Measurements from ENCODE around the gene PDIA3.
"Not testable (repeated sequence)": the region's sequence is repeated elsewhere in the genome, so short reads cannot be mapped to it uniquely, and the experiment has no call there.

The PDIA3 gene

DNA sequence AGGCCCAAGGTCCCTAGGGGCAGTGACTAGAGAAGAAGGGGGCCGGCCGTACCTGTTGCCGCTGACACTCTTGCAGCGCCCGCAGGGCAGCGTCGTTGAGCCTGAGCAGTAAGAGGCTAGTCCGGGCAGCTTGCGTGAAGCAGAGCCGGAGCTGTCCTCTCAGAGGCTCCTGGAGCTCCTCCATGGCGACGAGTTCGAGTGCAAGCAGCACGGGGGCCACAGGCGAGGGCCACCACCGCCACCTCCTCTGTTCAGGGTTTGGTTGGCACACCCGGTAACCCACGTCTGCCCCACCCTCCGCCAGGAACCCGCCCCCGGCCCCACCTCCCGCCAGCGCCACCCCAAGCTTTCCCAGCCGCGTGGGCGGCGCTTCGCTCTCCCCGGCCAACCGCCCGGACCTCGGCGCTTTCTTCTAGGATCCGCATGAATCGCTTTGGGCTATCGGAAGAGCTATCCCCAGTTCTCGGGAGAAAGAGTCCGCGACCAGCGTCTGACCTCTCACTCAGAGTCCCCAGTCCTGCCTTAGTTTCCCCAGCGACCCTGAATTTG lies 30.6 kb downstream of the PDIA3 start, which contains the start of gene ELL3:
ELL3 (minus strand) TSS at position 249 of the 549 bp plus-strand sequence; CDS start at position 184, 65 bp downstream.
- peak; percentile 71 for DNase-seq

DNA sequence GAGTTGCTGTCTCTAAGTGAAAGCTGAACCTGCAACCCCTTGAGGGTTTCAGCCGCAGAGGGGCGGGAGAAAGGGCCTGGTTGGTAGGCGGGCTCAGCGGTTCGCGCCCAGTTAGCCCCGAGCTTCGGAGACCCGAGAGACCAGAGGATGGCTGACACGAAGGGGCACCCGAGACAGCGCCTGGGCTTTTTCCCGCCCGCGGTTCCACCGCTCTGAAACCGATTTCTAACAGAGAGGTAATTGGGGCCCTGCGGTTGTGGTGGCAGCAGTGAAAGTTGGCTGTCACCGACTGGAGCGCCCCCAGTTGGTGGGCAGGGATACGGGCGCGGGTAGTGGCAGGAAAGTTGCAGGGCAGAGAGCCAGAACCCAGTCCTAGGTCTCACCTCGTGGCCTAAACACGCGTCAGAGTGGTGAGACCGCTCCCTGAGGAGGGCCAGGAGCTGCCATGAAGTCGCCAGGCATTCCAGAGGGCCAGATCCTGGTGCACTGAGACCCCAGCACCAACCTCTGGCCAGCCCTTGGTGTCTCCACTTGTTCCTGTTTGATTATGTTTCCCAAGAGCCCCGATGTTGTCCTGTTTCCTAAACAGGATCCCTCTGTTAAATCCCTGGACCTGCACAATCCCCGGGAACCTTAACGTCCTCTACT lies 31.2 kb downstream of the PDIA3 start:
- peak; percentile 72 for DNase-seq

DNA sequence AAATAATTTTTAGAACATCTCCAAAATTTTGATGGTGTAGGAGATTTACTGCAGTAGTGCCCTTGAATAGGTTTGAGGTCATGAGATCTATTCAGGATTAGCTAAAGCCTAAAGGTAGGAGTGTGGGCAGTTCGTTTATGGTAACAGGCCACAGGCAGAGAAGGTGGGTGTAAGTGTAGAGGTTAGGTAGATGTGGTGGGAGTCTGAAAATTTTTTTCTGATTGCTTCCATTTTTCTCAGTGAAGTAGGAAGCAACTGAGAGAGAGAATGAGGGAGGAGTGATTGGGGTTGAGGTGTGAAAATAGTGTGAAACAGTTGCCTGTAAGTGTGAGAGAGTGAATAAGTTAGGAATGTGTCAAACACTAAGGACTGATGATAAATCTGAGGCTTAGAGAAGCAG lies 32.8 kb downstream of the PDIA3 start:
- no peak for DNase-seq

DNA sequence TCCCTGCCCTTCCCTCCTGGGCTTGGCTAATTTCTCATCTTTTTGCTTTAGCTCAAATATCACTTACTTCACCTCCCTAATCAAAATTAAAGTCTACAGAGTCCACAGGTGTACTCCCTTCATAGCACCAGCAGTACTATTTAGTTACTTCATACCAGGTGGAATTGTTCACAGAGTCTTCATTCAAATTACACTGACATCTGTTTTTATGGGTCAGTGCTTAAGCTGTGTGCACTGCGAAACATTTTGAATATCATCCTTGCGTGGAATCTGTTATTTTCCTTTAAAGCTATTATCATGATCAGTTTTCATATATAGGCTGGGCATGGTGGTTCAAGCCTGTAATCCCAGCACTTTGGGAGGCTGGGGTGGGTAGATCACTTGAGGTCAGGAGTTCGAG lies 43.2 kb downstream of the PDIA3 start:
- no peak for DNase-seq

DNA sequence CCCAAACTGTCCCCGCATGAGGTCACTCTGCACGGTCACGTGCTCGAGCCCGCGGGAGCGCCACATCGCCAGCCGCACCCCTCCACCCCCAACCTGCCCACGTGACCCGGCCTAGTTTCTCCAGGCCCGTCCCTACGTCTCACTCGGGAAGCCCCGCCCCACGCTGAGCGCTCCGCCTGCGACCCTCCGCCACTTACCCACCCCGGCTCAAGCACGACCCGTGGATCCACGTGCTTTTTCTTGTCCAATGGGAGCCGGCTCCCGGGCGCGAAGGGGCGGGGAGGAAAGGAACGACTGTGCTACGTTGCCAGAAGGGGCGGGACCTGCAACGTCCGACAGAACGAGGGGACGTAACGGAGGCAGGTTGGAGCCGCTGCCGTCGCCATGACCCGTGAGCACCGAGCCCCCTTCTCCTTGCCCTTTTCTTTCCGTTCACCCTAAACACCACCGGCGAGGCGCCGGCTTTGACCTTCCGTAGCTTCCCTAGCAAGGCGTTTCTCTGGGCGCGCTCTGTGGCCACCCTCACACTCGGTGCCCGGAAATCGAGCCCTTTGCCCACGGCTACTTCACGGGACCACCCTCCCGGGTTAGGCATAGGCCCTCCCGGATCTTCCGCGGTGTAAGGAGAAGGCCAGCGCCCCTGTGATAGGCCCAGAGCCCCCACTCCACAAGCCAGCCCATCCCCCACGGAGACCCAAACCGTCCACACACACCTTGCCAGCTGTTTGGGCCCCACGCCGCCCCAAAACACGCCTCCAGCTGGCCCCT lies 45.9 kb downstream of the PDIA3 start, which contains the start of gene SERF2:
SERF2 (plus strand) TSS at position 328 of the 768 bp plus-strand sequence; CDS start at position 385, 57 bp downstream.
- DNase-seq: peak; percentile 99

DNA sequence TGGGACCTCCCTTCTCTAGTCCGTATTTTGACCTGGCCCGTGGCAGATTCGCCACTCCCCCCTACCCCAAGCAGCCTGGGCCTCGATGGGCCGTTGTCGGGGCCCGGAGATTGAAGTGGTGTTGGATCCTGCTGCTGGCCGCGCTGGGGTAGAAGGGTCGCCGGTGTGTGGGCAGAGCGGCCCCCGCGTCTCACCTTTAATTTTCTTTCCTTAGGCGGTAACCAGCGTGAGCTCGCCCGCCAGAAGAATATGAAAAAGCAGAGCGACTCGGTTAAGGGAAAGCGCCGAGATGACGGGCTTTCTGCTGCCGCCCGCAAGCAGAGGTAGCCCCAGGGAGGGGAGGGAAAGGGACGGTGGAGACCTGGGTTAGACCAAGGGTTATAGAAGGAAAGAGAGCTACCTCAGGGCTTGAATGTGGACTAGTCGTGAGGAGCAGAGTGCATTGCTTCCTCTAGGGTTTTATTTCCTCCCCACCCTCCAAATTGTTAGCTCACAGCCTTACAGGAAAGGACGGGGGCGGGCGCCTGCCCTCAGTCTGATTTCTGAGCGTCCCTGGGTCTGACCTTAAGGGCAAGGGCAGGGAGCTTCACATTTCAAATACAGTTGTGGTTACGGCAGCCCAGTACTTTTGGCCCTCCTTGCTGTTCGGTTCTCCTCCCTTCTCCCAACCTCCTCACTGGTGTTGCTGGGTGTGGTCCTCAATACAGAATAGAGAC lies 46.7 kb downstream of the PDIA3 start:
- DNase-seq: no peak

DNA sequence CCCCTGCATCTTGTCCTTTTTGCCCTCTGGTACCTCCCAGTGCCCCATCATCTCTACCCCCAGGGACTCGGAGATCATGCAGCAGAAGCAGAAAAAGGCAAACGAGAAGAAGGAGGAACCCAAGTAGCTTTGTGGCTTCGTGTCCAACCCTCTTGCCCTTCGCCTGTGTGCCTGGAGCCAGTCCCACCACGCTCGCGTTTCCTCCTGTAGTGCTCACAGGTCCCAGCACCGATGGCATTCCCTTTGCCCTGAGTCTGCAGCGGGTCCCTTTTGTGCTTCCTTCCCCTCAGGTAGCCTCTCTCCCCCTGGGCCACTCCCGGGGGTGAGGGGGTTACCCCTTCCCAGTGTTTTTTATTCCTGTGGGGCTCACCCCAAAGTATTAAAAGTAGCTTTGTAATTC lies 47.4 kb downstream of the PDIA3 start:
- DNase-seq: no peak

DNA sequence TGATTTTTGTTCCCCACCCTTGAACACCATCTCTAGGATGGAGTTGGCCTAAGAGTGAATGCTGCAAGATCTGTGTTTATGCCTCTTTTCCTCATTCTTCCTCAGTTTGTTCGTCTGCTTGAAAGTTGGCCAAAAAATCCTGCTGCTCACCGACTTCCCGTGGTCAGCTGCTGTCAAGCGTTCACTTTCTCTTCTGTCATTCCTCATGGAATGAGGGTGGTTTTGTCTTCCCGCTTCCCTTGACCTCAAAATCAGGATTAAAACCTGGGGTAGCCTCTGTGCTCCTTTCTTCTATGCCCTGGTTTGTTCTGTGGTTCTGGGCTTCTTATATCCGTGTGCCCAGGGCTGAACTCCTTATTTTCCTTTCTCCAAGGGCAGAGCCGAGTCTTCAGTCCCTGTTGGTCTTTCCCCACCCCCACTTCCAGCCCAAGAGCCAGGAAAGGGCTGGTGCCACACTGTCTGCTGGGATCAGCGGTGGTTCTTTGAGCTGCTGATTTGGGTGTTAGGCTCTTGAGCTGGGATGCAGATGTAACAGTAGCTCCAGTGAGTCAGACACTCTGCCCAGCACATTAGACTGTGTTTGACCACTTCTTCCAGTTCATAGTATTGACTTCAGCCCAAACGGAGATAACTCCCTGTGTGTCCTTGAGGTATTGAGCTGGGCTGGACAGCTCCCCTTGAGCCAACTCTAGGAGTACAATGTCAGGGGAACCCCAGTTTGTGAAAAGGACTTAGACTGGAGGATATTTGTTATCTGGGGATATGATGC lies 48.2 kb downstream of the PDIA3 start:
- no peak for DNase-seq

DNA sequence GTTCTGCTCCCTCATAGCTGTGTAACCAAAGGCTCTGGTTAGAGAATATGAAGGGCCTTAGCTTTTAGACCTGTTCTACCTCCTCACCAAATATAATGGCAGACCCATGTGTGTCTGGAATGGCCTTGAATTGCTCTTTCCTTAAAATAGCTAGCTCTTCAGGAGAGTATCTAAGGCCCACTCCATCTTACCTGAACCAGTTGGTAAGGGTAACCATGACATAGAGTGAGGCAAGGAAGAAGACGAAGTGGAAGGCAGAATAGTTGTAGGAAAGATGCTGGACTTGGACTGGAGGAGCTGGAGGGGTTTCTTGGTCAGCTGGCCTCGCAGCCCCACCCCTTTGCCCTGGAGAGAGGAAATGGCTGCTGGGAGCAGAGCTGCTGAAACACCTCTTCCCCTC lies 49.0 kb downstream of the PDIA3 start:
- DNase-seq: no peak

DNA sequence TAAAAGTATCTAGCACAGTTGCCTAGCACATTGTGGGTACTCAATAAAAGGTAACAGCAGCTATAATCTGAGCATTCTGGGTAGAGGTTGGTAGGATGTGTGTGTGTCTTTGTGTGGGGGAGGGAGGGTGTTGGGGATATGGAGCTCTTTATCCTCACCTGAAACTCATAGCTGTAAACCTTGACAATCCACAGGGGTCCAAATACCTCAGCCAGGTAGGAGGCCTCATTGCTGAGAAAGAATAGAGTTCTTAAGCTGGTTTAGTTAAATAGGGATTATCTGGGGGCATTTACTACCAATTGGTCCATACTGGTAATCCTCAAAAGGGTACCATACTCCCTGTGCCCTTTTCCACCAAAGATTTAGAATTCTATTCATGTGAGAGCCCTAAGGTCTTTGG lies 49.8 kb downstream of the PDIA3 start:
- DNase-seq: no peak

DNA sequence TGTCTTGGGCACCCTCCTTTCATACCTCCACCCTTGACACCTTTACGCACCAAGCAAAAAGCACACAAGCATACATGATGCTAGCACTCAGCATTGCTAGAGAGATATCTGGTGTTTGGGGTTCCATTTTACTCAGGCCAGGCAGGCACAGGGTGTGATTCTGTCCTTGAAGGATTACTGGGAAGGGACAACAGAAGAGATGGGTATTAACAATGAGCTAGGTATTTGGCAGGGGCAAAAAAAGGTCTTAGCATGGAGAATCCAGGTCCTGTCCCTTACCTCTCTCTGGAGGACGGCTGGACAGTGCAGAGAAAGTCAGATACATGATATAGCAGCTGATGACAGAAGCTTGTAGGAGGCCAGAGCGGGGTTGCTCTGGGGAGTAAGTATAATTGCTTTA lies 50.3 kb downstream of the PDIA3 start:
- DNase-seq: no peak

DNA sequence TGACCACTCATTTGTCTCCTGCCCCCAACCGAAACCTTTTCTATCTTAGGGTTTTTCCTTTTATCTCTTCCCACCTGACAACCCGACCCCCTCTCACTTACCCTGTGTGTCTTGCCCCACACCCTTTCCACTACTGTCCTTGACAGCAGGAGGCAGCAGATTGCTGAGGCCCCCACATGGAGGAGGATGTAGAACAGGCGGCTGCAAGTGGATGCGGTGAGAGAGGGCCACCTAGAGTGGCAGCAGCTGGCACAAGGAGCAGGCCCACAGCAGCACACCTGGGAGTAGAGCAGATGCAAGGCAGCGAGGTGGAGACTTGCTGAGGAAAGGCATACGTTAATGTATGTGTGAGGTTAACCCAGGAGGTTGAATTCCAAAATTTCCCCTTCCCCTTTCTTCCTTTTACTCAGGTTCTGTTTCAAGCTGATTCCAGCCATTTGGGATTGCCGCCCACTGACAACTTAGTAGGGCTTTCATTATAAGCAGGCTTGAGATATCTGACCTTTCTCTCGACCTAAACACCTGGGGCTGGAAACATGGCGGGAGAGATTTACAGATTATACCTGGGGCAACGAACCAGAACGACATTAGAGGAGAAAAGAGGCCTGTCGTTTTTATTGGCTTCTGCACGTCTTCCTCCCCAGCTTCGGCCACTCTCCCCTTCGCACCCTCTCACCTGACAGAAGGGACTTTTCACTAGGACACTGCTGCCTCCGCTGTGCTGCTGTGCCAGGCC lies 53.1 kb downstream of the PDIA3 start:
- DNase-seq: no peak

DNA sequence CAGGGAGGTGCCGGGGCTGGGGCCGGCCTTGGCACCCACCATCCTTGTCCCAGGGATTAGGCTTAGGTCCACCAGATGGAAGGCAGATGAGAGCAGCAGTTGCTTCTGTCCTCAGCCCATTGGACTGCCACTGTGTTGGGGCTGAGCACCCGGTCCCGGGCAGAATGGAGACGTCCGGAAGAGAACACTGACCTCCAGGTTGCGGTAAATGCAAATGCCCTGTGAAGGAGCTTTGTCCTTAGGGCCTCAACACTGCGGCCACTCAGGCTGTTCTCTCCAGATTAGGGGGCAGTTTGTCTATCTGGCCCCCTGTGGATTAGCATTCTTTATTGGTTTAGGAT lies 53.7 kb downstream of the PDIA3 start, which contains the start of gene SERINC4:
SERINC4 (minus strand) TSS at position 276 of the 341 bp plus-strand sequence; CDS start at position 42, 234 bp downstream.
- no peak for DNase-seq

DNA sequence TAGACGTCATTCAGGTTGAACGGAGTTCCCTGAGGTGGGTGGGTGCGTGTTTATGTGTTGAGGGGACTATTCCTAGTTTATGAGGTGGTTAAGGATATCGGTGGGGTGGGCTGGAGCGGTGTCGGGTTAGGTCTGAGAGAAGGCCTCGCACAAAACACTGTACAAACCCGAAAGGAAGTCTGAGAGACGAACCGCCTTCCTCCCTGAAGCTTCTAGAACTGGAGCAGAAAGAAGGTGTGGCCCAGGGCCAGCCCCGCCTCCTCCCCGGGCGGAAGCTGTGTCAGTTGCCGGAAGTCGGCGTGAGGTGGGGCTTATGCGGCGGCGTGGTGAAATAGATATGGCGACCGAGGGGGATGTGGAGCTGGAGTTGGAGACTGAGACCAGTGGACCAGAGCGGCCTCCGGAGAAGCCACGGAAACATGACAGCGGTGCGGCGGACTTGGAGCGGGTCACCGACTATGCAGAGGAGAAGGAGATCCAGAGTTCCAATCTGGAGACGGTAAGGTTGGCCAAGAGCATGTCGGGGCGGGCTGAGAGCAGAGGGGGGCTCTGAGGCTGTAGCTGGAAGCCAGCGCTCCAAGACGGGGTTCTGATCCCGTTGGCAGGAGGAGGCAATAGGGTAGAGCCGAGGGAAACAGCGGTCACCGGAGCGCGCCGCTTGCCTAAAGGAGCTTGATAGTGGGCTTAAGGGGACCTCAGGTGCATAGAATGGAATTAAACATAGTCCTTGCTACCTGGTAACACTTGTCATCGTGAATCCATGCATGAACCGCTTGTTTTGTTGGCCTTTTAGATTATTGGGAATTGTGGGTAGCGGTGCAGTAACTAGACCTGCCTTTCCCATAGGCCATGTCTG lies 54.3 kb downstream of the PDIA3 start, which contains the start of gene HYPK:
HYPK (plus strand) TSS at position 314 of the 856 bp plus-strand sequence; CDS start at position 338, 24 bp downstream.
- DNase-seq: peak; percentile 89

DNA sequence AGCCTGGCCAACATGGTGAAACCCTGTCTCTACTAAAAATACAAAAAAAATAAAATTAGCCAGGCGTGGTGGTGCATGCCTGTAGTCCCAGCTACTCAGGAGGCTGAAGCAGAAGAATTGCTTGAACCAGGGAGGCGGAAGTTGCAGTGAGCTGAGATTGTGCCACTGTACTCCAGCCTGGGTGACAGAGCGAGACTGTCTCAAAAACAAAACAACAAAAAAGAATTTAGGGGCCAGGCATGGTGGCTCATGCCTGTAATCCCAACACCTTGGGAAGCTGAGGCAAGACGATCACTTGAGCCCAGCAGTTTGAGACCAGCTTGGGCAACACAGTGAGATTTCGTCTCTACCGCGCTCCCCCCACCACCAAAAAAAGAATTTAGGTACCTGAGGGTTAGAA lies 56.4 kb downstream of the PDIA3 start:
- DNase-seq: not testable (repeated sequence)

DNA sequence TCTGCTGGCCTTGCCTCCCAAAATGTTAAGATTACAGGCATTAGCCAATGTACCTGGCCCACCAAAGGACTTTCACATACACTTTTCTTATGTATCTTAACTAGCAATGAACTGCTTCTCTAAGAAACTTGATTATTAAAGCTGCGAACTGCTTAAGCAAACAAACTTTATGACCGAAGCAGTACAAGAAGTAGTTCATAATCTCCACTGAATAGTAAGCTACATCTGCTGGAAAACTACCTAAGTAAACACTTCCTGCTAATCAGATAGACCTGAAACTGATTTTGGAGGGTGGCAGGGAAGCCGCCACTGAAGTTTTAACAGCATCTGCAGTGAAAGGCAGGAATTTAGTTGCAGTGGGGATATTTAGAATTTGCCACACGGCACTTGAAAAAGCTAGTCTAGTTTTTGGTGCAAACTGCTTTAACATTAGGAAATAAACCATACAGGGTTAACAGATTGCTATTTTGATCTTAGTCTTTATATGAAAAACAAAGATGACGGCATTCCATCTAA lies 62.3 kb downstream of the PDIA3 start:
- DNase-seq: no peak

DNA sequence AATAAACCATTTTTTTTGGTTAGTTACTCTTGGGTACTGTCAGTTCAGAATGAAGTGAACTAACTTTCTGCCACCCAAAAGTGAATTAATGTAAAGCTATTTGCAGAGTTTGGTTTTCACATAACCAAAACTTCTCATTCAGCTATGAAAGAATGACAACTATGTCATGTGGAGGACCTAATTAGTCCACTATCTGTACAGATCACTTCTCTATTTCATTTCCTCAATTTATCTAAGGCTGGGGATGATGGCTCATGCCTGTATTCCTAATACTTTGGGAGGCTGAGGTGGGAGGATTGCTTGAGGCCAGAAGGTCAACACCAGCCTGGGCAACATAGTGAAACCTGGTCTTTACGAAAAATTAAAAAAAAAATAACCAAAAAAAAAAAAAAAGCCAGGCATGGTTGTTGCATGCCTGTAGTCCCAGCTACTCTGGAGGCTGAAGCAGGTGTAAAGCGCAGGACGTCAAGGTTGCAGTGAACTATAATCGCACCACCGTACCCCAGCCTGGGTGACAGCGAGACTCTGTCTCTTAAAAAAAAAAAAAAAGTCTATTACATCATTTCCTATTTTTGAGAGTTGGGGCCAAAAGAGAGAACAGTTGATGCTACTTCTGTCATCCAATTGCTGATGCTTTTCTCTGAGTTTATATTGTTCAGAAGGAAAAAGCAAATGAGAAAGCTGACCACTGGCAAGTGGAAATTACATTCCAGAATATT lies 62.9 kb downstream of the PDIA3 start:
- DNase-seq: no peak

DNA sequence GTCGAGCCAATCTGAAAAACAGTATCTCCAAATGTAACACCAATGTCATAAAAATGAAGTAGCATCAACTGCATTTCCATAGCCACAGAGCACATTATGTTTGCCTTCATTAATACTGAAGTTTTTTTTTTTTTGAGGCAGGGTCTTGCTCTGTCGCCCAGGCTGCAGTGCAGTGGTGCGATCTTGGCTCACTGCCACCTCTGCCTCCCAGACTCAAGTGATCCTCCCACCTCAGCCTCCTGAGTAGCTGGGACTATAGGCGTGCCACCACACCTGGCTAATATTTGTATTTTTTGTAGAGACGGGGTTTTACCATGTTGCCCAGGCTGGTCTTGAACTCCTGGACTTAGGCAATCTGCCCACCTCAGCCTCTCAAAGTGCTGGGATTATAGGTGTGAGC lies 68.8 kb downstream of the PDIA3 start:
- DNase-seq: not testable (repeated sequence)

DNA sequence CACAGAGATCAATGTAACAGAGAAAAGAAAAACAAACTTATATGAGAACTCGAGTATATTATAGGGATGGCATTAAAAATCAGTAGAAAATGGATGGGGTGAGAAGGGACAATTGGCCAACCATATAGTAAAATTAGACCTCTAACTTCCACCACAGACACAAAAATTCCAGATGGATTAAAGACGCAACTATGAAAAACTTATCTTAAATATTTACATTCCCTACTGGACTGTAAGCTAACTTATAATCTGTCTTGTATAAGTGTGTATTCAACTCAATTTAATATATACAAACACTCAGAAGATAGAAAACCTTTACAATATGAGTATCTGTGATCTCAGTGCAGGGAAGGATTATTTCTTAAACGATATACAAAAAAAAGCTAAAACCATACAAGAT lies 75.3 kb downstream of the PDIA3 start:
- DNase-seq: no peak
